RCC 7860 (cell line): Measurements from ENCODE around the gene NUTM2E.
"Not testable (repeated sequence)": the region's sequence is repeated elsewhere in the genome, so short reads cannot be mapped to it uniquely, and the experiment has no call there.

Source experiments
- DNase-seq: peaks from one replicate; pipeline ENCODE4 v3.0.0-alpha.2; 2015; ENCODE audit warnings: low spot score
- FAIRE-seq: peaks from 2 replicates; lab custom pipeline; 2012; peaks lifted over from hg19 to GRCh38; lab: Jason Lieb, UNC

NUTM2E gene

GRCh38 chr10:79826496-79827215 lies at the start of gene NUTM2E:
TSS of gene NUTM2E (plus strand) at chr10:79826739. CDS start at chr10:79841741, 15,002 bp downstream.
- FAIRE-seq (peak; percentile 91), DNase-seq (peak; percentile 61)

GRCh38 chr10:79777997-79778396 lies 48.5 kb upstream of the NUTM2E start:
- FAIRE-seq, DNase-seq: not testable (repeated sequence)

- not testable (repeated sequence) for FAIRE-seq
- peak; percentile 10 for DNase-seq
Measured at GRCh38 chr10:79779310-79779938, 47.1 kb upstream of the NUTM2E start.

- not testable (repeated sequence) for DNase-seq, FAIRE-seq
Measured at GRCh38 chr10:79779992-79780391, 46.5 kb upstream of the NUTM2E start.

GRCh38 chr10:79781584-79781983 lies 45.0 kb upstream of the NUTM2E start:
- not testable (repeated sequence) for FAIRE-seq, DNase-seq

- not testable (repeated sequence) for DNase-seq, FAIRE-seq
Measured at GRCh38 chr10:79787455-79787952, 39.0 kb upstream of the NUTM2E start.

GRCh38 chr10:79789351-79789750 lies 37.2 kb upstream of the NUTM2E start:
- FAIRE-seq, DNase-seq: not testable (repeated sequence)

GRCh38 chr10:79791906-79792517 lies 34.5 kb upstream of the NUTM2E start:
- DNase-seq, FAIRE-seq: not testable (repeated sequence)

GRCh38 chr10:79799337-79799736 lies 27.2 kb upstream of the NUTM2E start:
- not testable (repeated sequence) for DNase-seq, FAIRE-seq

GRCh38 chr10:79805857-79806256 lies 20.7 kb upstream of the NUTM2E start:
- not testable (repeated sequence) for DNase-seq, FAIRE-seq

- DNase-seq, FAIRE-seq: not testable (repeated sequence)
Measured at GRCh38 chr10:79811895-79812294, 14.6 kb upstream of the NUTM2E start.

- not testable (repeated sequence) for FAIRE-seq, DNase-seq
Measured at GRCh38 chr10:79816290-79816689, 10.2 kb upstream of the NUTM2E start.

GRCh38 chr10:79823387-79823786 lies 3.2 kb upstream of the NUTM2E start:
- DNase-seq, FAIRE-seq: not testable (repeated sequence)

- DNase-seq, FAIRE-seq: not testable (repeated sequence)
Measured at GRCh38 chr10:79825587-79826011, 940 bp upstream of the NUTM2E start.

GRCh38 chr10:79826131-79826495 lies 426 bp upstream of the NUTM2E start:
- not testable (repeated sequence) for DNase-seq, FAIRE-seq

- FAIRE-seq, DNase-seq: not testable (repeated sequence)
Measured at GRCh38 chr10:79833833-79834232, 7.3 kb downstream of the NUTM2E start.

GRCh38 chr10:79835891-79836290 lies 9.4 kb downstream of the NUTM2E start:
- not testable (repeated sequence) for DNase-seq, FAIRE-seq

GRCh38 chr10:79836891-79837290 lies 10.4 kb downstream of the NUTM2E start:
- not testable (repeated sequence) for DNase-seq, FAIRE-seq

- not testable (repeated sequence) for DNase-seq, FAIRE-seq
Measured at GRCh38 chr10:79838441-79838840, 11.9 kb downstream of the NUTM2E start.

- DNase-seq, FAIRE-seq: not testable (repeated sequence)
Measured at GRCh38 chr10:79853191-79853854, 26.8 kb downstream of the NUTM2E start.
